ENCODE data around the gene TRAF7.
"Not testable (repeated sequence)": the region's sequence is repeated elsewhere in the genome, so short reads cannot be mapped to it uniquely, and the experiment has no call there.

Gene TRAF7

GRCh38 chr16:2199095-2199494 lies 43.5 kb downstream of the TRAF7 start:
- H3K4me3 ChIP-seq (ENCODE audit: insufficient read depth, low read length, poor library complexity, severe bottlenecking) = no peak overlapping the region
- H3K4me2 ChIP-seq (ENCODE audit: low read depth, low read length, poor library complexity, severe bottlenecking) = no peak overlapping the region
- no peak overlapping the region for H3K9ac ChIP-seq (ENCODE audit: low read length)
- H3K27ac ChIP-seq (ENCODE audit: low read depth, low read length) = no peak overlapping the region
- H3F3A ChIP-seq (ENCODE audit: insufficient read depth) = 0 out of 2 replicates have a peak, but pooled peaks cover 8% of the 10 kb centered on the region
- H2AFZ ChIP-seq (ENCODE audit: low read depth, low read length, severe bottlenecking) = no peak overlapping the region
- no peaks in the 10 kb centered on the region for H4K20me1 ChIP-seq (ENCODE audit: low read depth, low read length)
- H3K36me3 ChIP-seq (ENCODE audit: low read length) = no peaks in the 10 kb centered on the region
- TF ChIP-seq CTCF (IDR thresholded peaks at IDR 0.05; ENCODE audit: insufficient read depth, low read length, poor library complexity, severe bottlenecking) (no peak), EZH2phosphoT487 (conservative IDR thresholded peaks at IDR 0.05; ENCODE audit: low read length) (no peak)
- no peaks in the 10 kb centered on the region for H3K9me3 ChIP-seq (ENCODE audit: insufficient read depth, low read length)
- no peaks in the 10 kb centered on the region for H3K27me3 ChIP-seq (ENCODE audit: low read length)
- H3K79me2 ChIP-seq (ENCODE audit: insufficient read depth, low read length) = no peaks in the 10 kb centered on the region
- H3K9me2 ChIP-seq (replicated peaks; ENCODE audit: insufficient read depth, low read length) = no peaks in the 10 kb centered on the region

GRCh38 chr16:2199621-2200139 lies 44.1 kb downstream of the TRAF7 start:
- Histone ChIP-seq H3K27me3 (ENCODE audit: low read length) (no peaks in the 10 kb centered on the region), H3K79me2 (ENCODE audit: insufficient read depth, low read length) (no peaks in the 10 kb centered on the region), H3K36me3 (ENCODE audit: low read length) (no peaks in the 10 kb centered on the region), H3K9ac (ENCODE audit: low read length) (no peak overlapping the region), H3K27ac (ENCODE audit: low read depth, low read length) (no peak overlapping the region), H2AFZ (ENCODE audit: low read depth, low read length, severe bottlenecking) (no peak overlapping the region), H3F3A (ENCODE audit: insufficient read depth) (0 out of 2 replicates have a peak, but pooled peaks cover 8% of the 10 kb centered on the region), H3K4me2 (ENCODE audit: low read depth, low read length, poor library complexity, severe bottlenecking) (no peak overlapping the region), H3K9me3 (ENCODE audit: insufficient read depth, low read length) (no peaks in the 10 kb centered on the region), H3K4me3 (ENCODE audit: insufficient read depth, low read length, poor library complexity, severe bottlenecking) (no peak overlapping the region), H4K20me1 (ENCODE audit: low read depth, low read length) (no peaks in the 10 kb centered on the region), H3K9me2 (replicated peaks; ENCODE audit: insufficient read depth, low read length) (no peaks in the 10 kb centered on the region)
- TF ChIP-seq CTCF (IDR thresholded peaks at IDR 0.05; ENCODE audit: insufficient read depth, low read length, poor library complexity, severe bottlenecking) = no peak
- TF ChIP-seq EZH2phosphoT487 (conservative IDR thresholded peaks at IDR 0.05; ENCODE audit: low read length) = no peak

GRCh38 chr16:2200313-2200712 lies 44.7 kb downstream of the TRAF7 start:
- H3K27me3 ChIP-seq (ENCODE audit: low read length) = no peaks in the 10 kb centered on the region

GRCh38 chr16:2203119-2203688 lies 47.6 kb downstream of the TRAF7 start:
- H3K9me2 ChIP-seq (replicated peaks; ENCODE audit: insufficient read depth, low read length); H2AFZ ChIP-seq (ENCODE audit: low read depth, low read length, severe bottlenecking); H3K36me3 ChIP-seq (ENCODE audit: low read length); H3K27ac ChIP-seq (ENCODE audit: low read depth, low read length); H3K4me2 ChIP-seq (ENCODE audit: low read depth, low read length, poor library complexity, severe bottlenecking); H3K27me3 ChIP-seq (ENCODE audit: low read length); H3F3A ChIP-seq (ENCODE audit: insufficient read depth); H4K20me1 ChIP-seq (ENCODE audit: low read depth, low read length); H3K9ac ChIP-seq (ENCODE audit: low read length); H3K4me3 ChIP-seq (ENCODE audit: insufficient read depth, low read length, poor library complexity, severe bottlenecking); H3K9me3 ChIP-seq (ENCODE audit: insufficient read depth, low read length); H3K79me2 ChIP-seq (ENCODE audit: insufficient read depth, low read length): not testable (repeated sequence)

More at GRCh38 chr16:2200313-2200712, 44.7 kb downstream of the TRAF7 start:
- H3K4me3 ChIP-seq (ENCODE audit: insufficient read depth, low read length, poor library complexity, severe bottlenecking) = no peak overlapping the region
- TF ChIP-seq CTCF (IDR thresholded peaks at IDR 0.05; ENCODE audit: insufficient read depth, low read length, poor library complexity, severe bottlenecking) = no peak
- no peak overlapping the region for H2AFZ ChIP-seq (ENCODE audit: low read depth, low read length, severe bottlenecking)
- no peaks in the 10 kb centered on the region for H3K9me2 ChIP-seq (replicated peaks; ENCODE audit: insufficient read depth, low read length)
- H3K79me2 ChIP-seq (ENCODE audit: insufficient read depth, low read length) = no peaks in the 10 kb centered on the region
- H3K9me3 ChIP-seq (ENCODE audit: insufficient read depth, low read length) = no peaks in the 10 kb centered on the region
- no peak overlapping the region for H3K4me2 ChIP-seq (ENCODE audit: low read depth, low read length, poor library complexity, severe bottlenecking)
- H3K27ac ChIP-seq (ENCODE audit: low read depth, low read length) = no peak overlapping the region
- H4K20me1 ChIP-seq (ENCODE audit: low read depth, low read length) = no peaks in the 10 kb centered on the region
- H3K36me3 ChIP-seq (ENCODE audit: low read length) = no peaks in the 10 kb centered on the region
- no peak overlapping the region for H3K9ac ChIP-seq (ENCODE audit: low read length)
- H3F3A ChIP-seq (ENCODE audit: insufficient read depth) = 0 out of 2 replicates have a peak, but pooled peaks cover 8% of the 10 kb centered on the region
